ENCODE data around the gene PLCB1.

GRCh38 chr20:8213831-8214587 lies 81.9 kb downstream of the PLCB1 start:
- TF ChIP-seq BHLHE40 (IDR thresholded peaks at IDR 0.05; ENCODE audit: low read depth, low read length) (no peak), CTCF (conservative IDR thresholded peaks at IDR 0.05; ENCODE audit: low read depth, low read length) (no peak), SMC3 (IDR thresholded peaks at IDR 0.05; ENCODE audit: low read depth, low read length) (no peak), RFX5 (IDR thresholded peaks at IDR 0.05; ENCODE audit: low read depth, low read length) (no peak), POLR2A (IDR thresholded peaks at IDR 0.05; ENCODE audit: low read depth, low read length) (no peak), RAD21 (IDR thresholded peaks at IDR 0.05; ENCODE audit: low read length) (no peak), USF2 (IDR thresholded peaks at IDR 0.05; ENCODE audit: low read depth, low read length) (no peak), ELK1 (IDR thresholded peaks at IDR 0.05; ENCODE audit: borderline replicate concordance, low read depth, low read length) (no peak), FOS (IDR thresholded peaks at IDR 0.05; ENCODE audit: low read depth, low read length) (no peak), NFE2L2 (IDR thresholded peaks at IDR 0.05; ENCODE audit: low read depth, low read length) (no peak), CEBPB (IDR thresholded peaks at IDR 0.05; ENCODE audit: low read depth, low read length) (no peak), RCOR1 (IDR thresholded peaks at IDR 0.05; ENCODE audit: insufficient replicate concordance, low read length) (no peak), CHD1 (IDR thresholded peaks at IDR 0.05; ENCODE audit: low read depth, low read length) (no peak)
